Endothelial cell of umbilical vein (primary cell): ENCODE data around the gene PXK.

Experiments used
- FOS ChIP-seq: IDR thresholded peaks from 2 replicates; pipeline ENCODE4 v1.6.1; 2011; ENCODE audit warnings: mild to moderate bottlenecking, low read length, moderate library complexity, borderline replicate concordance; ENCODE audit not compliant: insufficient read depth
- POLR2A ChIP-seq: IDR thresholded peaks from 2 replicates; pipeline ENCODE4 v1.6.1; 2012; ENCODE audit warnings: low read depth, mild to moderate bottlenecking, control low read depth, low read length
- TF ChIP-seq, protein P1 (sequence below), 2 donors: IDR thresholded peaks; 1 replicate in 1 of 2; 2 replicates in 1 of 2; pipeline ENCODE4 v1.5.1; 2011; ENCODE audit warnings: low read length in 2 of 2, mild to moderate bottlenecking in 2 of 2, moderate library complexity in 2 of 2, control low read depth in 1 of 2, inconsistent platforms in 1 of 2, low read depth in 1 of 2; ENCODE audit not compliant: insufficient read depth in 1 of 2; ENCODE audit errors: extremely low read depth in 1 of 2
- TF ChIP-seq, protein P2 (sequence below): IDR thresholded peaks from 2 replicates; pipeline ENCODE4 v1.6.1; 2011; ENCODE audit not compliant: insufficient read depth, insufficient read length

DNA sequence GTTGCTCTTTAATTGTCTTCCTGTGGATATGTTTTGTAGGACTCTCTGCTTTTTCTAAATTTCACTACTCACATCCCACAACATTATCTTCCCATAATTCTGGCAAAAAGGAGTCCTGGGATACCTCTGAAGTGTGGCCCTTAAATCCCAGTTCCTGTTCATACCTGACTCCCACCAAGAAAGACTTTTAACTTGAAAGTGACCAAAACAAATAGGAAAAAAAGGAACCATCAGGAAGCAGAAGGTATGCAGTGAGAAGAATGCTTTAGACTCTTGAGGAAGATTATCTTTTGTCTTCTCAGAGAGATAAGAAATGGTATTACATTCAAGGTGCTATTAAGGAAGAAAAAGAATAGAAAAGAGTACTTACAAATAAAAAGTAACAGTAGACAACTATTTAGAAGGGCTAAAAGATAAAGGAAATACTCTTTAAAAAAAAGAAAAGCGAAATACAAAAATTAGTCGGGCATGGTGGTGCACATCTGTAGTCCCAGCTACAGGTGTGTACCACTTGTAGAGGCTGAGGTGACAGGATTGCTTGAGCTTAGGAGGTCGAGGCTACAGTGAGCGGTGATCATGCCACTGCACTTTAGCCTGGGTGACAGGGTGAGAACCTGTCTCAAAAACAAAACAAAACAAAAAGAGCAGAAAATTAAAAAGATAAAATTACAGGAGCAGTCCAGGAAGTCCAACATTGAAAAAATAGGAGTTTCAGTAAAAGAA is 46.8 kb downstream of the PXK start:
- TF ChIP-seq, protein P1, sequence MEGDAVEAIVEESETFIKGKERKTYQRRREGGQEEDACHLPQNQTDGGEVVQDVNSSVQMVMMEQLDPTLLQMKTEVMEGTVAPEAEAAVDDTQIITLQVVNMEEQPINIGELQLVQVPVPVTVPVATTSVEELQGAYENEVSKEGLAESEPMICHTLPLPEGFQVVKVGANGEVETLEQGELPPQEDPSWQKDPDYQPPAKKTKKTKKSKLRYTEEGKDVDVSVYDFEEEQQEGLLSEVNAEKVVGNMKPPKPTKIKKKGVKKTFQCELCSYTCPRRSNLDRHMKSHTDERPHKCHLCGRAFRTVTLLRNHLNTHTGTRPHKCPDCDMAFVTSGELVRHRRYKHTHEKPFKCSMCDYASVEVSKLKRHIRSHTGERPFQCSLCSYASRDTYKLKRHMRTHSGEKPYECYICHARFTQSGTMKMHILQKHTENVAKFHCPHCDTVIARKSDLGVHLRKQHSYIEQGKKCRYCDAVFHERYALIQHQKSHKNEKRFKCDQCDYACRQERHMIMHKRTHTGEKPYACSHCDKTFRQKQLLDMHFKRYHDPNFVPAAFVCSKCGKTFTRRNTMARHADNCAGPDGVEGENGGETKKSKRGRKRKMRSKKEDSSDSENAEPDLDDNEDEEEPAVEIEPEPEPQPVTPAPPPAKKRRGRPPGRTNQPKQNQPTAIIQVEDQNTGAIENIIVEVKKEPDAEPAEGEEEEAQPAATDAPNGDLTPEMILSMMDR (IDR thresholded peaks at IDR 0.05; ENCODE audit: extremely low read depth in 1 of 2, insufficient read depth in 1 of 2, low read depth in 1 of 2, low read length in 2 of 2) = no peak
- no peak for TF ChIP-seq FOS
- TF ChIP-seq POLR2A = no peak
- TF ChIP-seq, protein P2, sequence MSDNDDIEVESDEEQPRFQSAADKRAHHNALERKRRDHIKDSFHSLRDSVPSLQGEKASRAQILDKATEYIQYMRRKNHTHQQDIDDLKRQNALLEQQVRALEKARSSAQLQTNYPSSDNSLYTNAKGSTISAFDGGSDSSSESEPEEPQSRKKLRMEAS = no peak
